ENCODE results near the gene EVA1C. TPM values are rescaled to one million over a fixed set of nuclear protein-coding genes. Genes with fewer than 3 reads are reported as not detected.

Gene EVA1C
- total RNA-seq, 1 experiment from 2014 or later, result 0.98 TPM

DNA sequence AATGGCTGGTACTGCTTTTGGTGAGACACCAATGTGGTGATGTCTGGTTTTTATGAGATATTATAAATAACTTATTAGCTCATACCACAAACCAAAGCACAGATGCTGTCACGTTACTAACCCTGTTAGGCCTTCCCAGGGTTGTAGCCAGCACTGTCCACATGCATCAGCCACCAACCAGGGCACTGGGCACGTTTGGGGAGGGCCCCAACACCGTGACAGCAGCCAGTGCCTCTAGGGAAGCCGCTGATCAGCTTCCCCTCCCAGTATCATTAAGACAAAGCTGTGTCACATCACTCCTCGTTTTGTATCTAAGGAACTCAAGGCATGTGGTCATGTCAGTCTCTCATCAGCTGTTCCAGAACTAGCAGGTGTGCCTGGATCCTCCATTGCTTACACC lies 33.5 kb upstream of the EVA1C start:
- Histone ChIP-seq H4K5ac (ENCODE audit: insufficient read length, low read depth, low read length) (no peak overlapping the region), H2BK120ac (ENCODE audit: low read depth, low read length, poor library complexity, severe bottlenecking) (no peak overlapping the region), H2BK5ac (ENCODE audit: insufficient read length, low read length) (no peak overlapping the region), H4K8ac (replicated peaks; ENCODE audit: insufficient read length, low read depth, low read length) (no peak overlapping the region), H3K56ac (ENCODE audit: insufficient read length, low read depth, low read length) (no peak overlapping the region), H3K9me3 (ENCODE audit: control insufficient read depth, low read depth, low read length) (no peaks in the 10 kb centered on the region), H2AFZ (ENCODE audit: low read length) (no peak overlapping the region), H3K79me1 (ENCODE audit: insufficient read depth, low read depth, low read length, poor library complexity, severe bottlenecking) (no peaks in the 10 kb centered on the region), H3T11ph (ENCODE audit: low read length) (no peak overlapping the region), H3K4me1 (ENCODE audit: insufficient read depth, low read length) (no peaks in the 10 kb centered on the region), H3K4ac (ENCODE audit: low read depth, low read length) (no peak overlapping the region), H3K23ac (ENCODE audit: insufficient read length, low read depth, low read length) (no peak overlapping the region), H4K20me1 (ENCODE audit: control insufficient read depth, insufficient read depth, insufficient read length) (no peaks in the 10 kb centered on the region), H3K27me3 (ENCODE audit: insufficient read depth, low read length) (no peaks in the 10 kb centered on the region), H2BK20ac (ENCODE audit: low read depth, low read length, poor library complexity, severe bottlenecking) (no peak overlapping the region), H3K9ac (ENCODE audit: extremely low read depth, insufficient read length, low read length) (no peak overlapping the region), H3K23me2 (ENCODE audit: insufficient read length, low read depth, low read length, poor library complexity, severe bottlenecking) (no peaks in the 10 kb centered on the region), H3K4me2 (ENCODE audit: insufficient read depth, insufficient read length, low read length) (no peak overlapping the region), H2BK12ac (ENCODE audit: insufficient read length, low read depth, low read length) (no peak overlapping the region), H3K79me2 (ENCODE audit: insufficient read depth, low read length) (no peaks in the 10 kb centered on the region; the same call in 1 of the 2 replicates), H2AK5ac (ENCODE audit: insufficient read length, low read length) (no peak overlapping the region), H3K14ac (ENCODE audit: insufficient read depth, low read length) (no peak overlapping the region), H3K18ac (ENCODE audit: insufficient read length, low read depth, low read length) (no peak overlapping the region), H4K91ac (ENCODE audit: insufficient read length, low read depth, low read length) (no peak overlapping the region), H2BK15ac (ENCODE audit: low read depth, low read length) (no peak overlapping the region), H3K27ac (ENCODE audit: insufficient read length, low read depth, low read length) (no peak overlapping the region)
- Mint-ChIP-seq H3K36me3 (ENCODE audit: insufficient read depth in 1 of 3, low read depth in 3 of 3) (peaks cover 39 to 89% (median 70%) of the 10 kb centered on the region in 3 experiments; a peak in 6 of 7 replicates), H3K27ac (no peak overlapping the region), H3K4me1 (no peaks in the 10 kb centered on the region), H3K27me3 (ENCODE audit: low read depth) (no peaks in the 10 kb centered on the region), H3K9me3 (no peaks in the 10 kb centered on the region), H3K4me3 (no peak overlapping the region)
- WGBS (ENCODE audit: extremely low coverage, insufficient read length, low lambda C conversion rate), result no CpG with 5 or more reads among the region's 5 CpGs
- TF ChIP-seq, protein P1, sequence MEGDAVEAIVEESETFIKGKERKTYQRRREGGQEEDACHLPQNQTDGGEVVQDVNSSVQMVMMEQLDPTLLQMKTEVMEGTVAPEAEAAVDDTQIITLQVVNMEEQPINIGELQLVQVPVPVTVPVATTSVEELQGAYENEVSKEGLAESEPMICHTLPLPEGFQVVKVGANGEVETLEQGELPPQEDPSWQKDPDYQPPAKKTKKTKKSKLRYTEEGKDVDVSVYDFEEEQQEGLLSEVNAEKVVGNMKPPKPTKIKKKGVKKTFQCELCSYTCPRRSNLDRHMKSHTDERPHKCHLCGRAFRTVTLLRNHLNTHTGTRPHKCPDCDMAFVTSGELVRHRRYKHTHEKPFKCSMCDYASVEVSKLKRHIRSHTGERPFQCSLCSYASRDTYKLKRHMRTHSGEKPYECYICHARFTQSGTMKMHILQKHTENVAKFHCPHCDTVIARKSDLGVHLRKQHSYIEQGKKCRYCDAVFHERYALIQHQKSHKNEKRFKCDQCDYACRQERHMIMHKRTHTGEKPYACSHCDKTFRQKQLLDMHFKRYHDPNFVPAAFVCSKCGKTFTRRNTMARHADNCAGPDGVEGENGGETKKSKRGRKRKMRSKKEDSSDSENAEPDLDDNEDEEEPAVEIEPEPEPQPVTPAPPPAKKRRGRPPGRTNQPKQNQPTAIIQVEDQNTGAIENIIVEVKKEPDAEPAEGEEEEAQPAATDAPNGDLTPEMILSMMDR (conservative IDR thresholded peaks at IDR 0.05), result no peak
- no peak for DNase-seq
